ENCODE results near the gene PRMT7. TPM values are rescaled to one million over a fixed set of nuclear protein-coding genes. Genes with fewer than 3 reads are reported as not detected.

PRMT7 gene
- total and polyA plus RNA-seq, 4 experiments from 2014 or later = 28.3 to 104 (median 64.5) TPM

GRCh38 chr16:68274441-68274840 lies 36.4 kb upstream of the PRMT7 start:
- peaks cover 50 to 84% (median 67%) of the 10 kb centered on the region in 4 donors for H3K4me1 Mint-ChIP-seq
- H3K27me3 ChIP-seq (ENCODE audit: insufficient read depth, low read length) = no peaks in the 10 kb centered on the region
- intact Hi-C loops (cut with micrococcal nuclease) = no loop called here
- peak overlapping the region; percentile 84 to 98 (median 95) for H3K27ac Mint-ChIP-seq
- peak overlapping the region in 7 of 8 donors; percentile 27 to 96 (median 74) for H3K4me3 Mint-ChIP-seq
- POLR2A ChIA-PET (ENCODE audit: partially characterized antibody) = interaction anchor here (1.1 to 44.5 kb wide), 5 partner anchors 10 to 55 kb away, joined by 3 to 1508 read pairs (median 5); partner anchors contain the start of genes PLA2G15, PRMT7, SLC7A6 and SLC7A6OS
- peak overlapping the region; percentile 55 for H3K27ac ChIP-seq (ENCODE audit: low read depth, low read length)
- H3K36me3 Mint-ChIP-seq = peaks cover 42 to 51% of the 10 kb centered on the region in 2 donors
- H3K27me3 Mint-ChIP-seq = no peaks in the 10 kb centered on the region
- H3K4me1 ChIP-seq (ENCODE audit: insufficient read depth, low read length) = peaks cover 81% of the 10 kb centered on the region
- H3K36me3 ChIP-seq (ENCODE audit: insufficient read depth, low read length) = peaks cover 4% of the 10 kb centered on the region
- no peaks in the 10 kb centered on the region for H3K9me3 Mint-ChIP-seq
- CTCF ChIA-PET (ENCODE audit: partially characterized antibody) = interaction anchor here (1.1 to 25.3 kb wide), 5 partner anchors 12 to 455 kb away, joined by 3 to 680 read pairs (median 6); partner anchors contain the start of genes PRMT7, SLC7A6 and SLC7A6OS
- DNase-seq = no peak
- H3K9me3 ChIP-seq (ENCODE audit: control insufficient read depth in 1 of 2, low read length in 2 of 2) = no peaks in the 10 kb centered on the region
- H3K4me3 ChIP-seq (ENCODE audit: low read length in 2 of 2) = peak overlapping the region in 1 of 2 donors; percentile 2

GRCh38 chr16:68275611-68276191 lies 35.1 kb upstream of the PRMT7 start:
- POLR2A ChIA-PET (ENCODE audit: partially characterized antibody) = interaction anchor here (0.5 to 44.5 kb wide), 5 partner anchors 11 to 192 kb away, joined by 3 to 1508 read pairs (median 4); partner anchors contain the start of genes PRMT7, SLC7A6 and SLC7A6OS

GRCh38 chr16:68276223-68276622 lies 34.6 kb upstream of the PRMT7 start:
- Mint-ChIP-seq H3K9me3 (no peaks in the 10 kb centered on the region), H3K4me3 (peak overlapping the region; percentile 74 to 86 (median 79)), H3K4me1 (peaks cover 48 to 81% (median 68%) of the 10 kb centered on the region in 4 donors), H3K36me3 (peaks cover 51 to 53% of the 10 kb centered on the region in 2 donors), H3K27ac (peak overlapping the region; percentile 84 to 97 (median 94)), H3K27me3 (no peaks in the 10 kb centered on the region)
- Histone ChIP-seq H3K27me3 (ENCODE audit: insufficient read depth, low read length) (no peaks in the 10 kb centered on the region), H3K9me3 (ENCODE audit: control insufficient read depth in 1 of 2, low read length in 2 of 2) (no peaks in the 10 kb centered on the region), H3K36me3 (ENCODE audit: insufficient read depth, low read length) (peaks cover 4% of the 10 kb centered on the region), H3K4me3 (ENCODE audit: low read length in 2 of 2) (peak overlapping the region in 1 of 2 donors; percentile 24), H3K4me1 (ENCODE audit: insufficient read depth, low read length) (peaks cover 81% of the 10 kb centered on the region), H3K27ac (ENCODE audit: low read depth, low read length) (peak overlapping the region; percentile 50)
- no peak for DNase-seq
- ChIA-PET CTCF (ENCODE audit: partially characterized antibody) (interaction anchor here (0.5 to 25.3 kb wide), 6 partner anchors 14 to 465 kb away, joined by 3 to 680 read pairs (median 5); partner anchors contain the start of gene SLC7A6), POLR2A (ENCODE audit: partially characterized antibody) (interaction anchor here (0.5 to 44.5 kb wide), 4 partner anchors 12 to 193 kb away, joined by 3 to 1508 read pairs (median 72); partner anchors contain the start of genes PRMT7, SLC7A6 and SLC7A6OS)
- intact Hi-C loops (cut with micrococcal nuclease) = loop anchor here (1.0 kb wide), 2 partner anchors 10 to 11 kb away; no protein-coding TSS in a partner anchor

More at GRCh38 chr16:68275611-68276191, 35.1 kb upstream of the PRMT7 start:
- H3K4me3 ChIP-seq (ENCODE audit: low read length in 2 of 2) = peak overlapping the region in 1 of 2 donors; percentile 24
- Mint-ChIP-seq H3K36me3 (peaks cover 49 to 51% of the 10 kb centered on the region in 2 donors), H3K4me1 (peaks cover 46 to 81% (median 66%) of the 10 kb centered on the region in 4 donors), H3K27me3 (no peaks in the 10 kb centered on the region), H3K9me3 (no peaks in the 10 kb centered on the region), H3K27ac (peak overlapping the region; percentile 84 to 97 (median 94)), H3K4me3 (peak overlapping the region; percentile 74 to 86 (median 79))
- CTCF ChIA-PET (ENCODE audit: partially characterized antibody) = interaction anchor here (0.5 to 25.3 kb wide), 7 partner anchors 13 to 465 kb away, joined by 3 to 680 read pairs (median 4); partner anchors contain the start of gene SLC7A6
- intact Hi-C loops (cut with micrococcal nuclease) = loop anchor here (1.0 kb wide), 2 partner anchors 10 to 11 kb away; no protein-coding TSS in a partner anchor
- peaks cover 4% of the 10 kb centered on the region for H3K36me3 ChIP-seq (ENCODE audit: insufficient read depth, low read length)
- H3K4me1 ChIP-seq (ENCODE audit: insufficient read depth, low read length) = peaks cover 81% of the 10 kb centered on the region
- H3K9me3 ChIP-seq (ENCODE audit: control insufficient read depth in 1 of 2, low read length in 2 of 2) = no peaks in the 10 kb centered on the region
- peak overlapping the region; percentile 50 for H3K27ac ChIP-seq (ENCODE audit: low read depth, low read length)
- DNase-seq = peak; percentile 72 to 83 (median 76)
- H3K27me3 ChIP-seq (ENCODE audit: insufficient read depth, low read length) = no peaks in the 10 kb centered on the region

DNA sequence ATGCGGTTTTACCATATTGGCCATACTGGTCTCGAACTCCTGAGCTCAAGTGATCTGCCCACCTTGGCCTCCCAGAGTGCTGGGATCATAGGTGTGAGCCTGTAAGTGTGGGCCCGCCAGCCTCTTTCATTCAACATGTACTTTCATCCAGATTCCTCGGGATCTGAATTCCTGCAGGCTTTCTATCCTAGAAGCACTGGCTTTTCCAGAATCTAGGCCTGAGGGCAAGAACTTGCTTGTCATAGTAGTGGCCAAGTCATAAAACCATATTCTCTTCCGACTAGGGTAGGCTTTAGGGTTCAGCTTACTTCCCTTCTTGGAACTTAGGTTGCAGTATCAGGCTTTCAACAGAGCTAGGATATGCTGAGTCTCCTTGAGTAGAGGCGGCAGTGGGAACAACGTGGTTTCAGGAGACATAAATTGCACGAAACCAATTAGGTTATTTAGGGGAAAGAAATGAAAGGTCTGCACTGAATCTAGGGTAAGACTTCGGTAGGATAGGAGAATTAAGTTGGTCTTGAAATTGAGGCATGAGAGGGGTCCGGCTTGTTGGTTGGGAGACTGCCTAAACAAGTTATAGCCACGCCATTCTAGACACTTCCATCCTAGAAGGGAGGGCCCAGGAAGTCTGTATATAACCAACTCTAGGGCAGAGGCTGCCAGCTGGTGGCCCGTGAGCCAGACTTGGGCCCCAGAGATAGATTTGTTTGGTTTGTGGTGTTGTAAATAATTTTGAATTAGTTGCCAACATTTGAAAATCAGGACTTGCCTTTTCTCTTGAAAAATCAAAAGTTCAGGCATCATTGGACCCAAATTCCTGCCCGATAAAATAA lies 30.9 kb upstream of the PRMT7 start:
- Histone ChIP-seq H3K9me3 (ENCODE audit: control insufficient read depth in 1 of 2, low read length in 2 of 2) (no peaks in the 10 kb centered on the region), H3K27me3 (ENCODE audit: insufficient read depth, low read length) (no peaks in the 10 kb centered on the region), H3K36me3 (ENCODE audit: insufficient read depth, low read length) (peaks cover 2% of the 10 kb centered on the region), H3K4me1 (ENCODE audit: insufficient read depth, low read length) (peaks cover 81% of the 10 kb centered on the region), H3K27ac (ENCODE audit: low read depth, low read length) (no peak overlapping the region), H3K4me3 (ENCODE audit: low read length in 2 of 2) (no peak overlapping the region)
- H3K9me3 Mint-ChIP-seq = no peaks in the 10 kb centered on the region
- DNase-seq = no peak
- H3K4me1 Mint-ChIP-seq = peaks cover 51 to 82% (median 69%) of the 10 kb centered on the region in 4 donors
- ChIA-PET POLR2A (ENCODE audit: partially characterized antibody) (interaction anchor here (34.3 to 44.5 kb wide), 2 partner anchors 1 to 16 kb away, joined by 1508 read pairs; partner anchors contain the start of genes PRMT7, SLC7A6 and SLC7A6OS), CTCF (ENCODE audit: partially characterized antibody) (interaction anchor here (1.3 to 29.4 kb wide), 3 partner anchors 10 to 49 kb away, joined by 9 to 680 read pairs (median 680); partner anchors contain the start of gene SLC7A6)
- H3K27ac Mint-ChIP-seq = peak overlapping the region; percentile 67 to 96 (median 92)
- H3K27me3 Mint-ChIP-seq = no peaks in the 10 kb centered on the region
- peak overlapping the region in 7 of 8 donors; percentile 16 to 81 (median 53) for H3K4me3 Mint-ChIP-seq
- peaks cover 50 to 54% of the 10 kb centered on the region in 2 donors for H3K36me3 Mint-ChIP-seq
- intact Hi-C loops (cut with micrococcal nuclease) = no loop called here

GRCh38 chr16:68281368-68282063 lies 29.3 kb upstream of the PRMT7 start:
- no peaks in the 10 kb centered on the region for H3K36me3 ChIP-seq (ENCODE audit: insufficient read depth, low read length)
- Mint-ChIP-seq H3K36me3 (peaks cover 45 to 49% of the 10 kb centered on the region in 2 donors), H3K4me1 (peaks cover 51 to 82% (median 69%) of the 10 kb centered on the region in 4 donors), H3K9me3 (no peaks in the 10 kb centered on the region), H3K27me3 (no peaks in the 10 kb centered on the region), H3K27ac (peak overlapping the region; percentile 82 to 98 (median 93)), H3K4me3 (peak overlapping the region in 7 of 8 donors; percentile 65 to 91 (median 82))
- ChIA-PET CTCF (ENCODE audit: partially characterized antibody) (interaction anchor here (1.0 to 29.4 kb wide), 4 partner anchors 10 to 47 kb away, joined by 3 to 680 read pairs (median 346); partner anchors contain the start of genes PRMT7, SLC7A6 and SLC7A6OS), POLR2A (ENCODE audit: partially characterized antibody) (interaction anchor here (34.3 to 44.5 kb wide), 2 partner anchors 2 to 14 kb away, joined by 1508 read pairs; partner anchors contain the start of genes PRMT7, SLC7A6 and SLC7A6OS)
- peak overlapping the region; percentile 4 to 30 for H3K4me3 ChIP-seq (ENCODE audit: low read length in 2 of 2)
- no peaks in the 10 kb centered on the region for H3K9me3 ChIP-seq (ENCODE audit: control insufficient read depth in 1 of 2, low read length in 2 of 2)
- peaks cover 81% of the 10 kb centered on the region for H3K4me1 ChIP-seq (ENCODE audit: insufficient read depth, low read length)
- peak in 4 of 5 donors; percentile 45 to 55 (median 50) for DNase-seq
- no peaks in the 10 kb centered on the region for H3K27me3 ChIP-seq (ENCODE audit: insufficient read depth, low read length)
- H3K27ac ChIP-seq (ENCODE audit: low read depth, low read length) = peak overlapping the region; percentile 30
- intact Hi-C loops (cut with micrococcal nuclease) = loop anchor here (1.0 kb wide), 1 partner anchor 8 kb away; no protein-coding TSS in a partner anchor

DNA sequence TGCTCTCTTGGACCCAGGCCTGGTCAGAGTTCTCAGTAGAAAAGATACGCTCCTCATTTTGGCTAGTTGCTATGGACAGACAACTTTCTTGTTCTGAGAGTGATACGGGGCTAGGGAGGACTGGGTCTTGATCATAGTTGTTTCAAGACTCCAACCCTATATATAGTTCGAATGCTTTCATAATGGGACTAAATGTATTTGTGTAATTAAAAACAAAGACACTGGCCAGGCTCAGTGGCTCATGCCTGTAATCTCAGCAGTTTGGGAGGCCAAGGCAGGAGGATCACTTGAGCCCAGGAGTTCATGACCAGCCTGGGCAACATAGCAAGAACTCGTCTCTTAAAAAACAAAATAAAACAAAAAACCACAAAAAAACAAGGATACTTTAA lies 28.8 kb upstream of the PRMT7 start:
- ChIA-PET POLR2A (ENCODE audit: partially characterized antibody) (interaction anchor here (34.3 to 44.5 kb wide), 2 partner anchors 3 to 13 kb away, joined by 1508 read pairs; partner anchors contain the start of genes PRMT7, SLC7A6 and SLC7A6OS), CTCF (ENCODE audit: partially characterized antibody) (interaction anchor here (1.0 to 29.4 kb wide), 5 partner anchors 10 to 46 kb away, joined by 3 to 680 read pairs (median 13); partner anchors contain the start of genes PRMT7, SLC7A6 and SLC7A6OS)
- Mint-ChIP-seq H3K4me1 (peaks cover 54 to 82% (median 70%) of the 10 kb centered on the region in 4 donors), H3K4me3 (peak overlapping the region in 7 of 8 donors; percentile 65 to 91 (median 82)), H3K27ac (peak overlapping the region; percentile 82 to 98 (median 93)), H3K9me3 (no peaks in the 10 kb centered on the region), H3K27me3 (no peaks in the 10 kb centered on the region), H3K36me3 (peaks cover 45 to 50% of the 10 kb centered on the region in 2 donors)
- no peak for DNase-seq
- Histone ChIP-seq H3K27me3 (ENCODE audit: insufficient read depth, low read length) (no peaks in the 10 kb centered on the region), H3K4me1 (ENCODE audit: insufficient read depth, low read length) (peaks cover 81% of the 10 kb centered on the region), H3K9me3 (ENCODE audit: control insufficient read depth in 1 of 2, low read length in 2 of 2) (no peaks in the 10 kb centered on the region), H3K36me3 (ENCODE audit: insufficient read depth, low read length) (no peaks in the 10 kb centered on the region), H3K27ac (ENCODE audit: low read depth, low read length) (peak overlapping the region; percentile 30), H3K4me3 (ENCODE audit: low read length in 2 of 2) (peak overlapping the region in 1 of 2 donors; percentile 4)
- intact Hi-C loops (cut with micrococcal nuclease) = no loop called here

Measured in CD4-positive, alpha-beta memory T cell (primary cell).